Esophagus muscularis mucosa (tissue), 4 donors: Measurements from ENCODE around the gene ZFP92. TPM values are rescaled to one million over a fixed set of nuclear protein-coding genes. Genes with fewer than 3 reads are reported as not detected.

ENCODE experiments used
- DNase-seq: peaks from one replicate; pipeline ENCODE4 v3.0.0-alpha.2; 2017; ENCODE audit errors: extremely low spot score
- H3K27ac ChIP-seq, 4 donors: fragments of 200-600 bp; sonication (generic); replicated peaks in 1 of 4; 1 replicate in 3 of 4; 2 replicates in 1 of 4; pipeline ENCODE4 v1.5.1; 2016 to 2019; ENCODE audit warnings: mild to moderate bottlenecking in 1 of 4
- H3K27me3 ChIP-seq, 4 donors: fragments of 200-600 bp; sonication (generic); one replicate each; pipeline versions ENCODE4 v1.5.1 to v1.6.0; 2016 to 2019
- H3K36me3 ChIP-seq, 4 donors: fragments of 200-600 bp; sonication (generic); one replicate each; pipeline ENCODE4 v1.5.1; 2016 to 2019
- H3K4me1 ChIP-seq, 4 donors: fragments of 200-600 bp; sonication (generic); one replicate each; pipeline ENCODE4 v1.5.1; 2016 to 2019
- H3K4me3 ChIP-seq, 4 donors: fragments of 200-600 bp; sonication (generic); 1 replicate in 2 of 4; 2 replicates in 2 of 4; pipeline ENCODE4 v1.5.1; 2016 to 2019; ENCODE audit warnings: mild to moderate bottlenecking in 4 of 4, moderate library complexity in 1 of 4
- H3K9me3 ChIP-seq, 4 donors: fragments of 200-600 bp; sonication (generic); 1 replicate in 3 of 4; 2 replicates in 1 of 4; pipeline ENCODE4 v1.5.1; 2016 to 2019
- EP300 ChIP-seq: sonication (generic); formaldehyde crosslinking; IDR thresholded peaks from one replicate; pipeline ENCODE4 v1.6.1; 2017; ENCODE audit warnings: antibody characterized with exemption
- POLR2A ChIP-seq: fragments of 450-650 bp; IDR thresholded peaks from one replicate; pipeline ENCODE4 v1.6.1; 2017; ENCODE audit warnings: antibody characterized with exemption, moderate library complexity, mild to moderate bottlenecking, low read depth
- POLR2AphosphoS5 ChIP-seq, 2 donors: sonication (generic); formaldehyde crosslinking; IDR thresholded peaks; one replicate each; pipeline ENCODE4 v1.6.1; 2017; ENCODE audit warnings: antibody characterized with exemption in 2 of 2
- WGBS: methylation state at CpG from one replicate; pipeline ENCODE4 v1.1.5; 2018; 5-methylcytosine and 5-hydroxymethylcytosine counted together
- intact Hi-C: fragments of 100-400 bp; cut with DNase I; formaldehyde crosslinking; loops from one replicate; pipeline ENCODE4 v1.15.1; 2023
- total RNA-seq, 4 donors: library from RNA; depleted of rRNA; stranded (reverse); fragments of >200 nt; gene quantifications; one replicate each; pipeline versions ENCODE4 v1.1.0 to v1.2.1, GENCODE V29; 2016
- TF ChIP-seq, protein P1 (sequence below), 3 experiments: fragments of 200-600 bp in 2 of 3; fragments of 450-650 bp in 1 of 3; sonication (generic) in 2 of 3; IDR thresholded peaks; one replicate each; pipeline ENCODE4 v1.5.1; 2017 to 2019; ENCODE audit warnings: antibody characterized with exemption in 3 of 3, mild to moderate bottlenecking in 2 of 3, moderate library complexity in 1 of 3

Gene ZFP92
- total RNA-seq, 4 donors from 2014 or later, result 1.2 to 3.2 (median 2.5) TPM

DNA sequence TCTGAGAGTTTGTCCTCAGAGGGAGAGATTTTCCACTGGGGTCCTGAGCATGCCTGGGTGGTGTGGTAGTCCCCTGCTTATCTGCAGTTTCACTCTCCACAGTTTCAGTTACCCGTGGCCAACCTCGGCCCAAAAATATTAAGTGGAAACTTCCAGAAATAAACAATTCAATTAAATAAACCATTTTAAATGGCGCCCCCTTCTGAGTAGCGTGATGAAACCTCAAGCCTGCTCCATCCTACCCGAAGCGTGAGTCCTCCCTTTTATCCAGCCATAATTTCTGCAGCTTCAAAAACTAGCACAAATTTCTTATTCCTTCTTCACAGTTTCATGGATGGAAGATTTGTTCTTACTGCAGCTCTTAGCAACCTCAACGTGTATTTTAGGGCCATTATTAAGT is 36.8 kb upstream of the ZFP92 start:
- TF ChIP-seq POLR2A, result no peak
- no peak for TF ChIP-seq EP300
- TF ChIP-seq, protein P1, sequence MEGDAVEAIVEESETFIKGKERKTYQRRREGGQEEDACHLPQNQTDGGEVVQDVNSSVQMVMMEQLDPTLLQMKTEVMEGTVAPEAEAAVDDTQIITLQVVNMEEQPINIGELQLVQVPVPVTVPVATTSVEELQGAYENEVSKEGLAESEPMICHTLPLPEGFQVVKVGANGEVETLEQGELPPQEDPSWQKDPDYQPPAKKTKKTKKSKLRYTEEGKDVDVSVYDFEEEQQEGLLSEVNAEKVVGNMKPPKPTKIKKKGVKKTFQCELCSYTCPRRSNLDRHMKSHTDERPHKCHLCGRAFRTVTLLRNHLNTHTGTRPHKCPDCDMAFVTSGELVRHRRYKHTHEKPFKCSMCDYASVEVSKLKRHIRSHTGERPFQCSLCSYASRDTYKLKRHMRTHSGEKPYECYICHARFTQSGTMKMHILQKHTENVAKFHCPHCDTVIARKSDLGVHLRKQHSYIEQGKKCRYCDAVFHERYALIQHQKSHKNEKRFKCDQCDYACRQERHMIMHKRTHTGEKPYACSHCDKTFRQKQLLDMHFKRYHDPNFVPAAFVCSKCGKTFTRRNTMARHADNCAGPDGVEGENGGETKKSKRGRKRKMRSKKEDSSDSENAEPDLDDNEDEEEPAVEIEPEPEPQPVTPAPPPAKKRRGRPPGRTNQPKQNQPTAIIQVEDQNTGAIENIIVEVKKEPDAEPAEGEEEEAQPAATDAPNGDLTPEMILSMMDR (IDR thresholded peaks at IDR 0.05), result no peak
- TF ChIP-seq POLR2AphosphoS5 (IDR thresholded peaks at IDR 0.05), result no peak
- Histone ChIP-seq H3K9me3 (peaks cover 0 to 18% (median 0%) of the 10 kb centered on the region in 4 donors), H3K27ac (no peak overlapping the region), H3K4me3 (no peak overlapping the region), H3K36me3 (no peaks in the 10 kb centered on the region), H3K27me3 (peaks cover 0 to 5% (median 0%) of the 10 kb centered on the region in 4 donors), H3K4me1 (no peaks in the 10 kb centered on the region)
- WGBS, result 66% methylated on average over 7 of the region's 7 CpGs
- intact Hi-C loops, result no loop called here
- no peak for DNase-seq

GRCh38 chrX:153375571-153375970 is 35.7 kb upstream of the ZFP92 start:
- intact Hi-C loops, result no loop called here
- peaks cover 0 to 5% (median 0%) of the 10 kb centered on the region in 4 donors for H3K27me3 ChIP-seq
- peaks cover 0 to 18% (median 0%) of the 10 kb centered on the region in 4 donors for H3K9me3 ChIP-seq
- 66% methylated on average over 3 of the region's 5 CpGs for WGBS
- H3K4me1 ChIP-seq, result no peaks in the 10 kb centered on the region
- H3K36me3 ChIP-seq, result no peaks in the 10 kb centered on the region
- TF ChIP-seq POLR2A, result no peak
- no peak for TF ChIP-seq POLR2AphosphoS5 (IDR thresholded peaks at IDR 0.05)
- TF ChIP-seq, protein P1 (IDR thresholded peaks at IDR 0.05), result no peak
- TF ChIP-seq EP300, result no peak
- DNase-seq, result no peak
- H3K27ac ChIP-seq, result no peak overlapping the region
- H3K4me3 ChIP-seq, result no peak overlapping the region

DNA sequence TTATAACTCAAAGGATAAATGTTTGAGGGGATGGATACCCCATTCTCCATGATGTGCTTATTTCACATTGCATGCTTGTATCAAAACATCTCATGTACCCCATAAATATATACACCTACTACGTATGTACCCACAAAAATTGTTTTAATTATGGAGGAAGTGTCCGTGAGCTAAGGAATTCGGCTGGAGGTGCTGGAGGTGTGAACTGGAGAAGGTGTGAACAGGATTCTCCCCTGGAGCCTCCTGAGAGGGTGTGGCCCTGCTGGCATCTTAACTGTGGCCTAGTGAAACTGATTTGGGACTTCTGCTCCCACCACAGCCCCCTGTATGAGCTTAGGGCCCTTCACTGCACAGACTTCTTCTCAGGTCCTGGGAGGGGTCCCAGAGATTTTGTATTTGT is 33.5 kb upstream of the ZFP92 start:
- Histone ChIP-seq H3K4me1 (peaks cover 0 to 9% (median 7%) of the 10 kb centered on the region in 4 donors), H3K27ac (no peak overlapping the region), H3K9me3 (peaks cover 0 to 18% (median 0%) of the 10 kb centered on the region in 4 donors), H3K4me3 (no peak overlapping the region), H3K36me3 (no peaks in the 10 kb centered on the region), H3K27me3 (peaks cover 0 to 5% (median 0%) of the 10 kb centered on the region in 4 donors)
- 75% methylated on average over 3 of the region's 3 CpGs for WGBS
- TF ChIP-seq POLR2AphosphoS5 (IDR thresholded peaks at IDR 0.05) (no peak), EP300 (no peak), POLR2A (no peak)
- TF ChIP-seq, protein P1 (IDR thresholded peaks at IDR 0.05), result no peak
- DNase-seq, result no peak
- intact Hi-C loops, result no loop called here

DNA sequence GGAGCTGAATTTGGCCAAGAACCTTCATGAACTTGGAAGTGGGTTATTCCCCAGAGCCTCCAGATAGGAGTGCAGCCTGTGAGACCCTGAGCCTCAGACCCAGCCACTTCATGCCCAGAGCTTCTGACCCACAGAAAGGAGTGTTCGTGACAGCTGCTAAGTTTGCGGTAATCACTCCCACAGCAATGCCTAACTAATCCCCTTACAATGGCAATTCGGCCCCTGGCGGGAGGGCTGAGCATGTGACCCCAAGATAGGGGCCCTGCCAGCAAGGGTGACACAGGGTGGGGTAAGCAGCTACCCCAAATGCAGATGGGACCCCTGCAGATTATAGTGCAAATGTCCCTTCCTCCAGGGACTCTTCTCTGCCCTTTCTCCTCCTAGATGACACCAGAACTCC is 32.7 kb upstream of the ZFP92 start:
- 80% methylated on average over 2 of the region's 4 CpGs for WGBS
- DNase-seq, result no peak
- TF ChIP-seq POLR2AphosphoS5 (IDR thresholded peaks at IDR 0.05), result no peak
- no peak for TF ChIP-seq EP300
- no peak for TF ChIP-seq POLR2A
- TF ChIP-seq, protein P1 (IDR thresholded peaks at IDR 0.05), result no peak
- H3K4me1 ChIP-seq, result peaks cover 0 to 9% (median 7%) of the 10 kb centered on the region in 4 donors
- peaks cover 0 to 18% (median 0%) of the 10 kb centered on the region in 4 donors for H3K9me3 ChIP-seq
- peaks cover 0 to 5% (median 0%) of the 10 kb centered on the region in 4 donors for H3K27me3 ChIP-seq
- H3K36me3 ChIP-seq, result no peaks in the 10 kb centered on the region
- H3K4me3 ChIP-seq, result no peak overlapping the region
- intact Hi-C loops, result no loop called here
- no peak overlapping the region for H3K27ac ChIP-seq

- TF ChIP-seq POLR2AphosphoS5 (IDR thresholded peaks at IDR 0.05), result no peak
- TF ChIP-seq, protein P1 (IDR thresholded peaks at IDR 0.05), result no peak
- TF ChIP-seq POLR2A, result no peak
- no peak for TF ChIP-seq EP300
- Histone ChIP-seq H3K4me1 (peaks cover 0 to 9% (median 7%) of the 10 kb centered on the region in 4 donors), H3K4me3 (no peak overlapping the region), H3K9me3 (peaks cover 0 to 18% (median 0%) of the 10 kb centered on the region in 4 donors), H3K36me3 (no peaks in the 10 kb centered on the region), H3K27ac (no peak overlapping the region), H3K27me3 (peaks cover 0 to 5% (median 0%) of the 10 kb centered on the region in 4 donors)
- no peak for DNase-seq
- intact Hi-C loops, result no loop called here
- WGBS, result 85% methylated on average over 9 of the region's 9 CpGs
These were observed 31.8 kb upstream of the ZFP92 start for GRCh38 chrX:153379508-153379907.
